Measurements from ENCODE around the gene NFIX.

Gene NFIX

DNA sequence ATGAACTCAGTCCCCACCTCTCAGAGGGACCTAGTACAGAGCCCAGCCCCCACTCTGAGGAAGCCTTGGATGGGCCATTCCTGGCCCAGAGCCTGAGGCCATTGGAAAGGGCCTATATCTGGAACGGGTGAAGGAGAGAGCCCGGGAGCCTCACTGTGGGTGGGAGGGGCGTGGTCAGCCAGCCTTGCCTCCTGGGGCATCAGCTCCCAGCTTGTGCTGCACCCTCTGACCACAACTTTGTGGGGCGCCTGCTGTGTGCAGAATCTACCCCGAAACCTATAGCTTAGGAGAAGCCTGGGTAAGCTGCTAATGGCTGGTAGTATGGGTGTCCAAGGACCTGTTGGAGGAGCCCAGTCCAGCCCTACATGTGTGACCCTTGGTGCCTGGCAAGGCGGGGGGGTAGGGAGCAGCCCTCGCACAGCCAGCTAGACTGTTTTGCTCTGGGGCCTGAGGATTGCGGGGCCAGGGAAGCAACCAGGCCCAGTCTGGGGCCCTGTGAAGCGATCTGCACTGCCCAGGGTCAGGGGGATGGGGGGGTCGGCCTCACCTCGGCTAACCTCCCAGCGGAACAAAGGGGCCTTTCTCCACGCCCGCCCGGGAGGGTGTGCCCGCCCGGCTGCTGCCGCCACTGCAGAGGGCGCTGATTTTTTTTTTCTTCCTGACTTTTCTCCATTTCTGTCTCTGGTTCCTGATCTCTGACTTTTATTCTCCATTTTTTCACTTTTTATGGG, 65.1 kb downstream of the NFIX start:
- DNase-seq = no peak

- DNase-seq = peak; percentile 51
Observed at GRCh38 chr19:13060964-13061927, 66.0 kb downstream of the NFIX start.

DNA sequence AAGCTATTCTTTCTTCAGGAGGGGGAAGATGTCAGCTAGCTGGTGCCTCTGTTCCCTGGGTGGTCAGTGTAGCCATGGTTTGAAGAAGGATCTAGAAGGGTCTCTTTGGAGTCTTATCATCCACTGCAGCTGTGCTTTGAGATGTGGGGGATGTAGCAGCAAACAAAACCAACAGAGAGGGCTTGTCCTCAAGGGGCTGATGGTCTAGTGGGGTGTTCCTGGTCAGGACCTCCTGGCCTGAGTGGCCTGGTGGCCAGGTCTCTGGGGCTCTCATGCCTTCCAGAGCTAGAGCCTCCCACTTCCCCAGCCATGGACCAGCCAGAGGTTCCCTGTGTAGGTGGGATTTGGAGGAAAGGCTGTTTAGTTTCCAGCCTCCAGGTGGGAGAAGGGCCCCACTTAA, 67.0 kb downstream of the NFIX start:
- DNase-seq = no peak

DNA sequence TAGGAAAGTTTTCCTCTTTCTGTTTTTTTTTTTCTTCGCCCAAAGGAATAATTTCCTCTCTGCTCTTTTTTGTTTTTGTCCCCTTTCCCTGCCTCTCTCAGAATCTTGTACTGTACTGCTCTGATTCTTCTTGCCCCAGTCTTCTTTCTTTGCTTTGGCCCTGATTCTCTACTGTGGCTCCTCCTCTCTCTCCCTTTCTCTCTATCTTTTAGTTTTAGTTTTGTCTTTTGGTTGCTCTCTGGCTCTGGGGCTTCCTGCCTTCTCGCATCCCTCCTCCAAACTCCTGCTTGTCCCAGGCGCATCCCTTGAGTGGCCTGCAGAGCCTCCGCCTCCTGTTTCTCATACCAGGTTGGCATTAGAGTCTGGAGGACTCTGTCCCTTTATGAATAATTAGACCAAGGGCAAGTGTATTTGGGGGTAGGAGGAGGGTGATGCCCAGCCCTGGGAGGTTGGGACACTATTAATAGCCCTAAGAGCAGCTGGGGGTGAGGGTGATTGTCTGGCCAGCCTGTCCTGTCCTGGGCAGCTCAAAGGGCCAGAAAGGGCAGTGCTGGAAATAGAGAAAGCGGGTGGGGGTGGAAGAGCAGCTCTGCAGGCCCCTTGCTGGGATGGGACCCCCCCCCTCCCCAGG, 68.3 kb downstream of the NFIX start:
- DNase-seq = no peak

- DNase-seq = no peak
Observed at GRCh38 chr19:13064092-13064489, 68.8 kb downstream of the NFIX start.

DNA sequence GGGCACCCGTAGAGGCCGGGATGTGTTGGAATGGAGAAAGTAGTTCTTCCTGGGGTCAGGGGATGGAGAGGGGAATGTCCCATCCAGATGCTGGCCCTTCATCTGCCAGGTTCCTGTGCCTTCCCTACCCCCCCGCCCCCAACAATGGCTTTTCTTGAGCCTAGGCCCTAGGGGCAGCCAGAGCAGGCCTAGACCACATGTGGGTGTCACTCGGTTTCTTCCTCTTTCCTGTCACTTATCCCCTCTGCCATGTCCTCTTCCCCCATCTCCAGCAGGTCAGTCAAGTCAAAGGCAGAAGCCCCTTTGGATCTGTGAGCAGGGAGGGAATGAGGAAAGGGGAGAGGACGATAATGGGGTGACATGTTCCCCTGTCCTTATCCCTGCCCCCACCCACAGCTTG, 71.0 kb downstream of the NFIX start:
- no peak for DNase-seq

- no peak for DNase-seq
Observed at GRCh38 chr19:13066933-13067807, 71.9 kb downstream of the NFIX start.

GRCh38 chr19:13068085-13068846, 73.0 kb downstream of the NFIX start:
- DNase-seq = no peak

- DNase-seq = no peak
Observed at GRCh38 chr19:13069415-13070359, 74.4 kb downstream of the NFIX start.

- DNase-seq = no peak
Observed at GRCh38 chr19:13070425-13071140, 75.3 kb downstream of the NFIX start.

GRCh38 chr19:13071444-13072187, 76.3 kb downstream of the NFIX start:
- DNase-seq = no peak

- no peak for DNase-seq
Observed at GRCh38 chr19:13072188-13072908, 77.1 kb downstream of the NFIX start.

GRCh38 chr19:13073263-13073662, 78.0 kb downstream of the NFIX start:
- DNase-seq = no peak

GRCh38 chr19:13074378-13074777, 79.1 kb downstream of the NFIX start:
- DNase-seq = no peak

DNA sequence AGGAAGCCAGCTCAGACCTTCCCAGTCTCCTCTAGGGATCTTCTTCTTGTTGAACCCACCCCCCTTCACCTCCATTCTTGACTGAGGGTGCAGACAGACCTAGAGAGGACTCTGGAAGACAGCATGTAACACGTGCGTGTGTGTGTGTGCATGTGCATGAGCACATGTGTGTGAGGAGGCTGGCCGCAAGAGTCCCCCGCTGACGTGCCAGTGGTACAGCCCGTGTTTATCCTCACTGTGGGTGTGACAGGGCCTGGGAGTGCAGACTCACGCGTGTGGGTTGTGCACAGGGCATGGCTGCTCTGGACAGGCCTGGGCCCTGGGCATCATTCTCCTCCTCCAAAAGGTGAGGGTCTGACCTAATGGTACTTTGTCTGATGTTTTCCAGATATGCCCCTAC, 81.0 kb downstream of the NFIX start:
- no peak for DNase-seq

DNA sequence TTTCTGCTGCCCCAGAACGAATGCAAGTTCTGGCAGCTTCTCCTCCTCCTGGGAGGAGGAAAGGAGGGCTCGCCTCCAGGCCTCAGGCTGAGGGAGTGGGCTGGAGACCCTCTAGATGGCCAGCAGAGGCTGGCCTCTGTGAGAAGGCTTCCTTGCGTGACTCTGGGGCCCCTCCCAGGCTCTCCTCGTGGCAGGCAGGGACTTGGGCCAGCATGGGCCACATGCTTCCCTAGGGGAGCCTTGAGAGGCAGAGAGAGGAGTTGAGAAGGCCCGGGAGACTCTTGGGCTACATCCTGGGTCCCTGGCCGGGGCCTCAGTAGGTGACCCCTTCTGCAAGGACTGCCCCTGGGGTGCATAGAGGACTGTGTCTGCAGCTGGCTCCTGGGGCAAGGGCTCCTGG, 81.5 kb downstream of the NFIX start:
- DNase-seq = no peak

GRCh38 chr19:13077240-13077639, 82.0 kb downstream of the NFIX start:
- no peak for DNase-seq

DNA sequence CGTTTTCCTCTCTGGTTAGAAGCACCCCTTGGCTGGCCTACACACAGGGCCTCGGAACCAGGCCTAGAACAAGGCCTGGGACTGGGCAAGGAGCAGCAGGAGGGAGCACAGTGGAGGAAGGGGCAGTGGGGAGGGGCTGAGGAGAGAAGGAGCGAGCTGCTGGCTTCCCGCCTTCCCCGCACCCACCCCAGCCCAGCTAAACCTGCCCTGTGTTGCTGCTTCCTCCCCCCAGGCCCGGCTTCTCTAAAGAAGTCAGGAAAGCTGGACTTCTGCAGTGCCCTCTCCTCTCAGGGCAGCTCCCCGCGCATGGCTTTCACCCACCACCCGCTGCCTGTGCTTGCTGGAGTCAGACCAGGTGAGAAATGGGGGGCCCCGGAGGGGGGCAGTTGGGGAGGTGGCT, 83.1 kb downstream of the NFIX start:
- no peak for DNase-seq
